Small intestine (tissue), 7 donors: ENCODE data around the gene POLN. TPM values are rescaled to one million over a fixed set of nuclear protein-coding genes. Genes with fewer than 3 reads are reported as not detected.
"Not testable (repeated sequence)": the region's sequence is repeated elsewhere in the genome, so short reads cannot be mapped to it uniquely, and the experiment has no call there.

Experiments
- DNase-seq, 2 donors: peaks; one replicate each; pipeline versions ENCODE4 v3.0.0 to v3.0.0-alpha.2; 2013
- FAIRE-seq: peaks from 2 replicates; lab custom pipeline; 2012; peaks lifted over from hg19 to GRCh38; lab: Jason Lieb, UNC
- H3K27ac ChIP-seq, 3 donors: one replicate each; pipeline ENCODE4 v1.5.1; 2013; ENCODE audit warnings: low read length in 2 of 3, mild to moderate bottlenecking in 2 of 3, control low read depth in 1 of 3, inconsistent platforms in 1 of 3, low read depth in 1 of 3, moderate library complexity in 1 of 3
- H3K27me3 ChIP-seq, 3 donors: one replicate each; pipeline ENCODE4 v1.6.1; 2013; ENCODE audit warnings: low read length in 3 of 3, inconsistent platforms in 1 of 3; ENCODE audit not compliant: control insufficient read depth in 3 of 3, insufficient read depth in 3 of 3
- H3K36me3 ChIP-seq, 3 donors: one replicate each; pipeline ENCODE4 v1.6.1; 2013; ENCODE audit warnings: low read length in 3 of 3, inconsistent platforms in 1 of 3, low read depth in 1 of 3, mild to moderate bottlenecking in 1 of 3, moderate library complexity in 1 of 3; ENCODE audit not compliant: control insufficient read depth in 3 of 3, insufficient read depth in 2 of 3
- H3K4me1 ChIP-seq, 3 donors: one replicate each; pipeline ENCODE4 v1.6.1; 2013; ENCODE audit warnings: low read length in 2 of 3, inconsistent platforms in 1 of 3, low read depth in 1 of 3, mild to moderate bottlenecking in 1 of 3, moderate library complexity in 1 of 3; ENCODE audit not compliant: control insufficient read depth in 3 of 3, insufficient read depth in 2 of 3
- H3K4me3 ChIP-seq, 3 donors: one replicate each; pipeline ENCODE4 v1.5.1; 2013; ENCODE audit warnings: low read length in 3 of 3, control low read depth in 1 of 3, inconsistent platforms in 1 of 3, low read depth in 1 of 3, mild to moderate bottlenecking in 1 of 3, moderate library complexity in 1 of 3
- H3K9me3 ChIP-seq, 2 donors: one replicate each; pipeline ENCODE4 v1.6.1; 2013; ENCODE audit warnings: low read depth in 1 of 2, low read length in 1 of 2; ENCODE audit not compliant: control insufficient read depth in 2 of 2, insufficient read depth in 1 of 2
- WGBS, 3 donors: extraction: QIAGEN DNeasy Blood & Tissue Kit; methylation state at CpG; one replicate each; pipeline ENCODE4 v1.1.7; 2013; 5-methylcytosine and 5-hydroxymethylcytosine counted together
- polyA plus RNA-seq, 4 donors: library from polyadenylated mRNA; stranded (reverse) in 3 of 4; unstranded in 1 of 4; fragments of 200-250 nt in 3 of 4; fragments of 120-200 nt in 1 of 4; gene quantifications; one replicate each; pipeline versions ENCODE4 v1.2.1 to v1.2.3, GENCODE V29; 2013
- donor health status: healthy with polysubstance abuse.
- donor health status: control.
- donor health status: control.
- donor health status: Bipolar disorder and iron deficiency.
- donor health status: healthy.

The POLN gene
- polyA plus RNA-seq, 4 donors = 0.89 to 2.2 (median 1.2) TPM

- Histone ChIP-seq H3K36me3 (peaks cover 0 to 16% (median 2%) of the 10 kb centered on the region in 3 donors), H3K9me3 (no peaks in the 10 kb centered on the region), H3K4me3 (no peak overlapping the region), H3K4me1 (no peaks in the 10 kb centered on the region), H3K27ac (no peak overlapping the region), H3K27me3 (no peaks in the 10 kb centered on the region)
- DNase-seq (no peak), FAIRE-seq (no peak)
- 97 to 98% (median 97%) methylated on average over 6 of the region's 6 CpGs for WGBS, 3 donors
Observed at GRCh38 chr4:2231082-2231481, 10.8 kb downstream of the POLN start.

- WGBS, 3 donors = 74 to 83% (median 77%) methylated on average over 2 of the region's 2 CpGs
- no peak overlapping the region for H3K4me3 ChIP-seq
- no peaks in the 10 kb centered on the region for H3K27me3 ChIP-seq
- H3K9me3 ChIP-seq = no peaks in the 10 kb centered on the region
- DNase-seq (no peak), FAIRE-seq (no peak)
- no peak overlapping the region for H3K27ac ChIP-seq
- no peaks in the 10 kb centered on the region for H3K4me1 ChIP-seq
- peaks cover 0 to 17% (median 2%) of the 10 kb centered on the region in 3 donors for H3K36me3 ChIP-seq
Observed at GRCh38 chr4:2226261-2226660, 15.7 kb downstream of the POLN start.

GRCh38 chr4:2222838-2223237 lies 19.1 kb downstream of the POLN start:
- FAIRE-seq = no peak

GRCh38 chr4:2221378-2221777 lies 20.5 kb downstream of the POLN start:
- 58 to 62% (median 60%) methylated on average over 4 of the region's 4 CpGs for WGBS, 3 donors

More at GRCh38 chr4:2222838-2223237, 19.1 kb downstream of the POLN start:
- no peak for DNase-seq
- peaks cover 0 to 13% (median 2%) of the 10 kb centered on the region in 3 donors for H3K36me3 ChIP-seq
- no peaks in the 10 kb centered on the region for H3K4me1 ChIP-seq
- no peak overlapping the region for H3K27ac ChIP-seq
- H3K27me3 ChIP-seq = no peaks in the 10 kb centered on the region
- H3K4me3 ChIP-seq = no peak overlapping the region
- H3K9me3 ChIP-seq = no peaks in the 10 kb centered on the region
- WGBS, 3 donors = 89 to 93% (median 91%) methylated on average over 2 of the region's 2 CpGs

GRCh38 chr4:2220016-2220630 lies 21.8 kb downstream of the POLN start:
- FAIRE-seq = no peak
- WGBS, 3 donors = 11 to 13% (median 12%) methylated on average over 10 of the region's 10 CpGs
- Histone ChIP-seq H3K36me3 (peaks cover 0 to 6% (median 2%) of the 10 kb centered on the region in 3 donors), H3K4me3 (no peak overlapping the region), H3K27ac (no peak overlapping the region), H3K27me3 (no peaks in the 10 kb centered on the region), H3K4me1 (no peaks in the 10 kb centered on the region), H3K9me3 (no peaks in the 10 kb centered on the region)
- peak; percentile 80 to 86 for DNase-seq

More at GRCh38 chr4:2221378-2221777, 20.5 kb downstream of the POLN start:
- not testable (repeated sequence) for H3K36me3 ChIP-seq, H3K9me3 ChIP-seq, H3K27me3 ChIP-seq, H3K4me3 ChIP-seq, DNase-seq, H3K4me1 ChIP-seq, FAIRE-seq, H3K27ac ChIP-seq

- no peak for FAIRE-seq
- Histone ChIP-seq H3K27ac (no peak overlapping the region), H3K4me3 (no peak overlapping the region), H3K4me1 (no peaks in the 10 kb centered on the region), H3K27me3 (no peaks in the 10 kb centered on the region), H3K36me3 (peaks cover 0 to 6% (median 2%) of the 10 kb centered on the region in 3 donors), H3K9me3 (no peaks in the 10 kb centered on the region)
- peak in 1 of 2 donors; percentile 45 for DNase-seq
- WGBS, 3 donors = 92 to 93% (median 92%) methylated on average over 6 of the region's 6 CpGs
Observed at GRCh38 chr4:2219233-2219760, 22.6 kb downstream of the POLN start.

- no peak for DNase-seq
- Histone ChIP-seq H3K4me3 (no peak overlapping the region), H3K27ac (no peak overlapping the region), H3K36me3 (peaks cover 0 to 6% (median 2%) of the 10 kb centered on the region in 3 donors), H3K4me1 (no peaks in the 10 kb centered on the region), H3K27me3 (no peaks in the 10 kb centered on the region), H3K9me3 (no peaks in the 10 kb centered on the region)
- 36 to 75% (median 49%) methylated on average over 1 of the region's 1 CpG for WGBS, 3 donors
- no peak for FAIRE-seq
Observed at GRCh38 chr4:2218436-2218835, 23.5 kb downstream of the POLN start.

GRCh38 chr4:2217726-2218125 lies 24.2 kb downstream of the POLN start:
- WGBS, 3 donors = 33 to 51% (median 48%) methylated on average over 3 of the region's 3 CpGs
- Histone ChIP-seq H3K27me3 (no peaks in the 10 kb centered on the region), H3K27ac (no peak overlapping the region), H3K4me1 (no peaks in the 10 kb centered on the region), H3K9me3 (no peaks in the 10 kb centered on the region), H3K36me3 (peaks cover 0 to 1% (median 0%) of the 10 kb centered on the region in 3 donors), H3K4me3 (no peak overlapping the region)
- DNase-seq (no peak), FAIRE-seq (no peak)
